Activated T-cell treated with anti-CD3 and anti-CD28 coated beads for 24 hours (primary cell): ENCODE data around the gene ERN2.

ENCODE experiments used
- DNase-seq: peaks from one replicate; pipeline ENCODE4 v3.0.0-alpha.2; 2020; ENCODE audit warnings: low read depth

Gene ERN2

DNA sequence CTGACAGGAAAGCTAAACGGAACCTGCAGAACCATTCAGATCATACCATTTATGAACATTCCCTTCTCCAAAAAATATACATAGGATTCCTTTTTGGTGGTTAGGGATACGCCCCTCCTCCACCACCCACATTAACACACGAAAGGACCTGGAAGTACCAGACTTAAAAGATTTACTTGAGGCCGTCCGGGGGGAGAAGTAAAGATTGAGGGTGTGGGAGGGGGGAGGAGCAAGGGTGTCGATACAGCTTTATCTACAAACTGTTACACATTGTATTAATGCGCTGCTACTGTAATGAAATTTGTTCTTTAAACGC, 72.4 kb downstream of the ERN2 start:
- no peak for DNase-seq
